ENCODE measurements around the gene CYTL1.

DNA sequence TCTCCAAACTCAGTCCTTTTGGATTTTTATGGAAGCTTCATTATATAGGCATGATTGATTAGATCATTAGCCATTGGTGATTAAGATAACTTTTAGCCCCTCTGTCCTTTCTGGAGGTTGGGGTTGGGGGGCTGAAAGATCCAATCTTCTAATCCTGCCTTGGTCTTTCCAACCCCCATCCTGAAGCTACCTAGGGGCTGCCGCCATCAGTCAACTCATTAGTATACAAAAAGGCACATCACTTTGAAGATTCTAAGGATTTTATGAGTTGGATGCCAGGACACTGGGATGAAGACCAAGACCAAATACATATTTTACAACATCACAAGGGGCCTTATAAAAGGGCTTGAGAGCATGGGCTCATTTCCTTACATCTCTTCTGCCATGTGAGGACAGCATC is 47.5 kb downstream of the CYTL1 start:
- TF ChIP-seq, protein P1, sequence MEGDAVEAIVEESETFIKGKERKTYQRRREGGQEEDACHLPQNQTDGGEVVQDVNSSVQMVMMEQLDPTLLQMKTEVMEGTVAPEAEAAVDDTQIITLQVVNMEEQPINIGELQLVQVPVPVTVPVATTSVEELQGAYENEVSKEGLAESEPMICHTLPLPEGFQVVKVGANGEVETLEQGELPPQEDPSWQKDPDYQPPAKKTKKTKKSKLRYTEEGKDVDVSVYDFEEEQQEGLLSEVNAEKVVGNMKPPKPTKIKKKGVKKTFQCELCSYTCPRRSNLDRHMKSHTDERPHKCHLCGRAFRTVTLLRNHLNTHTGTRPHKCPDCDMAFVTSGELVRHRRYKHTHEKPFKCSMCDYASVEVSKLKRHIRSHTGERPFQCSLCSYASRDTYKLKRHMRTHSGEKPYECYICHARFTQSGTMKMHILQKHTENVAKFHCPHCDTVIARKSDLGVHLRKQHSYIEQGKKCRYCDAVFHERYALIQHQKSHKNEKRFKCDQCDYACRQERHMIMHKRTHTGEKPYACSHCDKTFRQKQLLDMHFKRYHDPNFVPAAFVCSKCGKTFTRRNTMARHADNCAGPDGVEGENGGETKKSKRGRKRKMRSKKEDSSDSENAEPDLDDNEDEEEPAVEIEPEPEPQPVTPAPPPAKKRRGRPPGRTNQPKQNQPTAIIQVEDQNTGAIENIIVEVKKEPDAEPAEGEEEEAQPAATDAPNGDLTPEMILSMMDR (IDR thresholded peaks at IDR 0.05): no peak
- no peak for TF ChIP-seq POLR2A (IDR thresholded peaks at IDR 0.05)

All from thyroid gland (tissue), 4 donors.